D721Med (cell line): ENCODE measurements around the gene PCED1B.

ENCODE experiments used
- DNase-seq: peaks from one replicate; pipeline ENCODE4 v3.0.0; 2011; ENCODE audit warnings: low spot score; ENCODE audit not compliant: insufficient read length
- FAIRE-seq: peaks from 2 replicates; lab custom pipeline; 2011; peaks lifted over from hg19 to GRCh38; lab: Jason Lieb, UNC
- TF ChIP-seq, protein P1 (sequence below): IDR thresholded peaks from 2 replicates; pipeline ENCODE4 v1.5.1; 2012; ENCODE audit warnings: mild to moderate bottlenecking, control low read depth; ENCODE audit not compliant: insufficient read depth; ENCODE audit errors: missing control alignments

PCED1B gene

DNA sequence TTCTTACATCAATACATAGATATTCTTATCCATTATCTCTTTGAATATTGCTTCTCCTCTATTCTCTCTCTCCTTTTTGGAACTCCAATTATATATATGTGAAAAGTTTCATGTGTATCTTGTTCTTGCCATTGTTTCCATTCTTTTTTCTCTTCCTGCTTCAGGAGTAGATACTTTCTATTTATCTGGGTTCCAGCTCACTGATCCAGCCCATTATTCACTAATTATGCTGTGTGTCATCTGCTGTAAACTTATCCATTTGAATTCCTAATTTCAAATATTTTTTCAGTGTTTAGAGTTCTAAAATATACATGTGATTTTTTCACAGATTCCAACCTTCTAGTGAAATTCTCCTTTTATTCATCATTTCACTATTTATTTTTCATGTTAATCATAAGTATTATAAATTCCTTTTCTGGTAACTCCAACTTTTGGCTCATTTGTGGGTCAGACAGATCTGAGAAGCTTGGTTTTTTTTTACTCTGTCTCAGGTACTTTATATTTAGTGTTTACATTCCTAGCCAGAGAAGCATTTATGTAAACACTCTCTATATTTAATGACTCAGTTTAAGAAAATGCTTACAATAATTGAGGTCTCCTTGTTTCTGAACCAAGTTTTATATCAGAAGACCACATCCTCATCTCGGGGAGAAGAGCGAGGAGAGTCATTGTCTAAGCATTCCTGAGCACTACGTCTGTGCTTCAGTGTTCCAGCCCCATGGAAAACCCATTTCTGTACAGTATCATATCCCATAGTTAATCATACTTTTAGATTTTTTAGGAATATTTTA, 16.2 kb downstream of the PCED1B start:
- TF ChIP-seq, protein P1, sequence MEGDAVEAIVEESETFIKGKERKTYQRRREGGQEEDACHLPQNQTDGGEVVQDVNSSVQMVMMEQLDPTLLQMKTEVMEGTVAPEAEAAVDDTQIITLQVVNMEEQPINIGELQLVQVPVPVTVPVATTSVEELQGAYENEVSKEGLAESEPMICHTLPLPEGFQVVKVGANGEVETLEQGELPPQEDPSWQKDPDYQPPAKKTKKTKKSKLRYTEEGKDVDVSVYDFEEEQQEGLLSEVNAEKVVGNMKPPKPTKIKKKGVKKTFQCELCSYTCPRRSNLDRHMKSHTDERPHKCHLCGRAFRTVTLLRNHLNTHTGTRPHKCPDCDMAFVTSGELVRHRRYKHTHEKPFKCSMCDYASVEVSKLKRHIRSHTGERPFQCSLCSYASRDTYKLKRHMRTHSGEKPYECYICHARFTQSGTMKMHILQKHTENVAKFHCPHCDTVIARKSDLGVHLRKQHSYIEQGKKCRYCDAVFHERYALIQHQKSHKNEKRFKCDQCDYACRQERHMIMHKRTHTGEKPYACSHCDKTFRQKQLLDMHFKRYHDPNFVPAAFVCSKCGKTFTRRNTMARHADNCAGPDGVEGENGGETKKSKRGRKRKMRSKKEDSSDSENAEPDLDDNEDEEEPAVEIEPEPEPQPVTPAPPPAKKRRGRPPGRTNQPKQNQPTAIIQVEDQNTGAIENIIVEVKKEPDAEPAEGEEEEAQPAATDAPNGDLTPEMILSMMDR, result no peak
- DNase-seq, result no peak
- FAIRE-seq, result no peak

DNA sequence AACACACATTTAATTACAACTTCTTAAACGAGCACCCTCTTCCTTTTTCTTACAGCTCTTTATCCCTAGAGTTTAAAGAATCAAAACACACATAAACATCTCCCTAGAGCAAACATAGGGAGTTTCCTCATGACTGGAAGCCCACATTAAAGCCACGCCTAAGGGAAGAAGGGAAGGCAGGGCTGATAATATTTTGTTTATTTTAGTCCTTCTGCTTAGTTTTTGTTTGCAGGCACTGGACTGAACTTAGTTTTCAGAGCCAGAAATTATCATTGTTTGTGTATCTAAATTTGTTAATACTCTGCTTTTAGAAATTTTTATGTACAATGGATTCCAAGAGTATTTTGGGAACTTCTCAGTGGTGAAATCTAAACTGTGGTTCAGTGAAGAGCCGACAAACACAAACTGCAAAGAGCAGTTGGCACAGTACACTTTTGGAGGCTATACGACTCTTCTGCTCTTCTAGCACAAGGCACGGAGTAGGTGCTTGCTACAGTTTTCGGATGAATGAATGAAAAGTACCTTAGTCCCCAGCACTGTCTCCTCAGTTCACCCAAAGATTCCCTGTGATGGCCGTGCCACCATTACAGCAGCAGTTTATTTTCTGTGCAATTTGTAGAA, 18.0 kb downstream of the PCED1B start:
- no peak for FAIRE-seq
- TF ChIP-seq, protein P1, result no peak
- DNase-seq, result no peak

DNA sequence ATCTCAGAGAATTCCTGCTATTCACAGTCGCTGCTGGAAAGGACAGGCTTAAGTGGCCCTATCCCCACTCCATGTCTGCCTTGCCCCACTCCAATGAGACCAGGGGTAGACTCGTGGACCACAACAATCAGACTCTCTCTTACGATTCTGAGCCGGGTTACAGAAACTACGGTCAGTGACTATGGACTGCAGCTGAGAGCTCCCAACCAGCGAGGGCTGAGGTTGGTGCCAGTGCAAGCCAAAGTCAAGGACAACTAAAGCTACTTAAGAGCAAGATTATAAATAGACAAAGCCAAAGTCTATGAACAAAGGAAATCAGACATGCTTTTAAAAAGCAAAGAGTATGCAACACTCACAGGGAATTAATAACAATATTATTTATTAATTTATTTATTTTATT, 18.7 kb downstream of the PCED1B start:
- TF ChIP-seq, protein P1, result no peak
- no peak for FAIRE-seq
- no peak for DNase-seq

DNA sequence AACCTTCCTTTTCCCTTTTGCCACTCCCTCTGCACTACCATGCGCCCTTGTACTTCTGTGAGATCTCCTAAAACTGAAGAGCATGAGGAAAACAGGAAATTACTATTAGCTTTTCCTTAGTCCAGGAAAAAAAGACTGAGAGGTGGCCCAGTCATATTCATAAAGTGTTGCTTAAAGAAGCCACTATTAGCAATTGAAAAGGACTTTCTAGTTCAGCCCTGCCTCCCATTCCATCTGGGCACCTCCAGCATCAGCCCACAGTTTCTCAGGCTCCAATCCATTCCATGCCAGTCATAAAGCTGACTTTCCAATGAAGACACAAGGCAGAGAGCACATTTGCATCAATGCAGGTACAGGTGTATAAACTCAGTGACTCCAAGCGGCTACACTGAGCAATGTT, 20.2 kb downstream of the PCED1B start:
- no peak for FAIRE-seq
- TF ChIP-seq, protein P1, result no peak
- DNase-seq, result no peak

- TF ChIP-seq, protein P1, result no peak
- DNase-seq (no peak), FAIRE-seq (no peak)
Measured at GRCh38 chr12:47100160-47100559, 20.7 kb downstream of the PCED1B start.

DNA sequence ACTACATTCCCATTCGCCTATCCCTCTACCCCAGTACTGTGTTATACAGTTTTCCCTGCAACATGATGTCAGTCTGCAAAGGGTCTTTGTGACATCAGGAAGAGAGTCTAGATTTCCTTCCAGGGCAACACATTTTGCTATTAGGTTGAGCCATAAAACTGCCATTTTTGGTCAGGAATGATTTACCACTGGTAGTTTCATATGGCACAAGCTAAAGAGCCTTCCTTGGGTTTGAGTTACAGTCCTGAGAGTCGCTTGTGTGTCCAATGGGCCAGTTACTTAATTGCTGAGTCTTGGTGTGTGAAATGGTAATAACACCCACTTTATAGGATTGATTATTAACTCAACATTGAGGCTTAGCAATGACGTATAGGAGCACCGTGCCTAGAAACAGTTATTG, 23.0 kb downstream of the PCED1B start:
- no peak for FAIRE-seq
- DNase-seq, result no peak

More for the DNA sequence above, 23.0 kb downstream of the PCED1B start:
- TF ChIP-seq, protein P1, result no peak
